ENCODE measurements around the gene PCNX1. TPM values are rescaled to one million over a fixed set of nuclear protein-coding genes. Genes with fewer than 3 reads are reported as not detected.

Gene PCNX1
- total RNA-seq, 1 experiment from 2014 or later: 48.0 TPM

- no peak overlapping the region for H2BK120ac ChIP-seq (ENCODE audit: low read depth, low read length, poor library complexity, severe bottlenecking)
- H3K36me3 Mint-ChIP-seq (ENCODE audit: insufficient read depth in 1 of 3, low read depth in 3 of 3): peaks cover 27 to 44% (median 27%) of the 10 kb centered on the region in 3 experiments
- H4K5ac ChIP-seq (ENCODE audit: insufficient read length, low read depth, low read length): no peak overlapping the region
- no peak overlapping the region for H2AK5ac ChIP-seq (ENCODE audit: insufficient read length, low read length)
- H4K8ac ChIP-seq (replicated peaks; ENCODE audit: insufficient read length, low read depth, low read length): no peak overlapping the region
- H3K79me2 ChIP-seq (ENCODE audit: insufficient read depth, low read length): no peaks in the 10 kb centered on the region
- no peak overlapping the region for H3K18ac ChIP-seq (ENCODE audit: insufficient read length, low read depth, low read length)
- H3K27ac ChIP-seq (ENCODE audit: insufficient read length, low read depth, low read length): no peak overlapping the region
- H3K9me3 Mint-ChIP-seq: peaks cover 45 to 46% of the 10 kb centered on the region in 2 experiments
- no peak overlapping the region for H2BK12ac ChIP-seq (ENCODE audit: insufficient read length, low read depth, low read length)
- no peak overlapping the region for H3K9ac ChIP-seq (ENCODE audit: extremely low read depth, insufficient read length, low read length)
- H3K27ac Mint-ChIP-seq: no peak overlapping the region
- no peaks in the 10 kb centered on the region; the same call in 1 of the 2 replicates for H3K27me3 Mint-ChIP-seq (ENCODE audit: low read depth)
- H2AFZ ChIP-seq (ENCODE audit: low read length): no peak overlapping the region
- H3K79me1 ChIP-seq (ENCODE audit: insufficient read depth, low read depth, low read length, poor library complexity, severe bottlenecking): no peaks in the 10 kb centered on the region
- peaks cover 6 to 10% of the 10 kb centered on the region in 2 experiments for H3K4me1 Mint-ChIP-seq
- H3K23ac ChIP-seq (ENCODE audit: insufficient read length, low read depth, low read length): no peak overlapping the region
- no peak overlapping the region for H2BK5ac ChIP-seq (ENCODE audit: insufficient read length, low read length)
- H4K20me1 ChIP-seq (ENCODE audit: control insufficient read depth, insufficient read depth, insufficient read length): no peaks in the 10 kb centered on the region
- DNase-seq: no peak
- H4K91ac ChIP-seq (ENCODE audit: insufficient read length, low read depth, low read length): no peak overlapping the region
- H3K4me3 Mint-ChIP-seq: no peak overlapping the region
- no peak overlapping the region for H2BK20ac ChIP-seq (ENCODE audit: low read depth, low read length, poor library complexity, severe bottlenecking)
- H3T11ph ChIP-seq (ENCODE audit: low read length): no peak overlapping the region
- H3K4me2 ChIP-seq (ENCODE audit: insufficient read depth, insufficient read length, low read length): no peak overlapping the region
- no CpG with 5 or more reads among the region's 1 CpG for WGBS (ENCODE audit: extremely low coverage, insufficient read length, low lambda C conversion rate)
- peaks cover 7% of the 10 kb centered on the region for H3K9me3 ChIP-seq (ENCODE audit: control insufficient read depth, low read depth, low read length)
- no peak overlapping the region for H3K56ac ChIP-seq (ENCODE audit: insufficient read length, low read depth, low read length)
- no peak overlapping the region for H2BK15ac ChIP-seq (ENCODE audit: low read depth, low read length)
- no peak overlapping the region for H3K14ac ChIP-seq (ENCODE audit: insufficient read depth, low read length)
- no peaks in the 10 kb centered on the region for H3K27me3 ChIP-seq (ENCODE audit: insufficient read depth, low read length)
- H3K4ac ChIP-seq (ENCODE audit: low read depth, low read length): no peak overlapping the region
- TF ChIP-seq CTCF (conservative IDR thresholded peaks at IDR 0.05): no peak
- H3K4me1 ChIP-seq (ENCODE audit: insufficient read depth, low read length): no peaks in the 10 kb centered on the region
- no peaks in the 10 kb centered on the region for H3K23me2 ChIP-seq (ENCODE audit: insufficient read length, low read depth, low read length, poor library complexity, severe bottlenecking)
These were observed 213.7 kb downstream of the PCNX1 start for GRCh38 chr14:71121001-71121400.

Measured in H9 (cell line).